Measurements from ENCODE around the gene TXNDC16. TPM values are rescaled to one million over a fixed set of nuclear protein-coding genes. Genes with fewer than 3 reads are reported as not detected.

Gene TXNDC16
- total RNA-seq, 4 donors from 2014 or later = 1.5 to 6.1 (median 4.3) TPM

DNA sequence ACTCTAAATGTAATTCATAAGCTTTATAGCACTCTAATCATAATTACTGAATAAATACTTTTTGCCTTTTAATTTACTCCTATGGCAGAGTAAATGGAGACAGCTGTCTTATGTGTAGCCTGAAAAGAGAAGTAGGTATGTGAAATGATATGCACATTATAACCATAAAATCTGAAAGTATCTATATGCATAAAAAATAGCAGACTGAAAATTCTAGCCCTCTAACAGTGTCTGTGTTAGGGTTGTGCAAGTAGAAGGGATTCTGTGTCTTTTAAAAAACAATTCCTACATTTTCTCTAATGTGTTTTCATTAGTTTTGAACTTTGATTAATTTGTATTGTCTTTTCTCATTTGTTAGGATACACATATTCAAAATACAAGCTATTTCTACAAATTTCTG is 94.9 kb downstream of the TXNDC16 start:
- H3K9me3 ChIP-seq = peaks cover 0 to 11% (median 7%) of the 10 kb centered on the region in 3 donors
- H3K4me1 ChIP-seq = peaks cover 0 to 12% (median 6%) of the 10 kb centered on the region in 3 donors
- no peak overlapping the region for H3K27ac ChIP-seq
- no peaks in the 10 kb centered on the region for H3K27me3 ChIP-seq
- intact Hi-C loops (cut with DNase I) = no loop called here
- DNase-seq = no peak
- peaks cover 0 to 33% (median 0%) of the 10 kb centered on the region in 3 donors for H3K36me3 ChIP-seq
- no peak overlapping the region for H3K4me3 ChIP-seq
- TF ChIP-seq POLR2A (IDR thresholded peaks at IDR 0.05) = no peak
- TF ChIP-seq, protein P1, sequence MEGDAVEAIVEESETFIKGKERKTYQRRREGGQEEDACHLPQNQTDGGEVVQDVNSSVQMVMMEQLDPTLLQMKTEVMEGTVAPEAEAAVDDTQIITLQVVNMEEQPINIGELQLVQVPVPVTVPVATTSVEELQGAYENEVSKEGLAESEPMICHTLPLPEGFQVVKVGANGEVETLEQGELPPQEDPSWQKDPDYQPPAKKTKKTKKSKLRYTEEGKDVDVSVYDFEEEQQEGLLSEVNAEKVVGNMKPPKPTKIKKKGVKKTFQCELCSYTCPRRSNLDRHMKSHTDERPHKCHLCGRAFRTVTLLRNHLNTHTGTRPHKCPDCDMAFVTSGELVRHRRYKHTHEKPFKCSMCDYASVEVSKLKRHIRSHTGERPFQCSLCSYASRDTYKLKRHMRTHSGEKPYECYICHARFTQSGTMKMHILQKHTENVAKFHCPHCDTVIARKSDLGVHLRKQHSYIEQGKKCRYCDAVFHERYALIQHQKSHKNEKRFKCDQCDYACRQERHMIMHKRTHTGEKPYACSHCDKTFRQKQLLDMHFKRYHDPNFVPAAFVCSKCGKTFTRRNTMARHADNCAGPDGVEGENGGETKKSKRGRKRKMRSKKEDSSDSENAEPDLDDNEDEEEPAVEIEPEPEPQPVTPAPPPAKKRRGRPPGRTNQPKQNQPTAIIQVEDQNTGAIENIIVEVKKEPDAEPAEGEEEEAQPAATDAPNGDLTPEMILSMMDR (IDR thresholded peaks at IDR 0.05) = no peak

DNA sequence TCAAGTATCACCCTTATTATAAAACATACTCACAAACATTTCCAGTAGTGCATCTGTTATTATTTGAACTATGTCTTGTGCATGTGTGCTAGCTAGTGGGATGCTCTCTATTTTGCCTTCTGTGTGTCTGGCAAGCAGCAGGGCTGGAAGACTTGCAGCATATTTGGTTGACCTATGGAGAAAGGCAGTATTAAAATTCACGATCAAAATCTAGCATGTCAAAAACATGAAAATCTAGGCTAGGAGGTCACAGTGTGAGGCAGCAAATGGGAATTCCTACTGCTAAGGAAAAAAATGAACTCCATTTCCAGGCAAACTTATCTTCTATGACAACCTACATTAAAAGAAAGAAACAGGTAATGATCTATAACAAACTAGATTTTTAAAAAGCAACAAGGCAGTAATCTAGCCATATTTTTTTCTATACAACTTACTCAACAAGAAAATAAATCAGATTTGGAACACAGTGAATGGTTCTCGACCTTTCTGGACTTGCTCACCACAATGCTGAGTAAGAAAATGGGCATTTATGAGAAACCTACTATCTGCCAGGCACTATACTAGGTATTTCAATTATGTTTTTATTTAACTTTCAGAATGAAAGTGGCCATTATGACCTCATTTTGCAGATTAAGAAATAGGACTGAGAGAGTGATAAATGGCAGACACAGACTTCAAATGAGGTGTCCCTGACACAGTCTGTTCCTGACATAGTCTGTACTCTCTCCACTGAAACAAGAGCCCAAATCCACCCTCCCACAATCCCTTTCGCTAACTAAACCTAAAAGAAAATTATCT is 96.8 kb downstream of the TXNDC16 start:
- Histone ChIP-seq H3K27ac (no peak overlapping the region), H3K36me3 (peaks cover 0 to 31% (median 0%) of the 10 kb centered on the region in 3 donors), H3K27me3 (no peaks in the 10 kb centered on the region), H3K9me3 (no peaks in the 10 kb centered on the region), H3K4me1 (peaks cover 0 to 12% (median 6%) of the 10 kb centered on the region in 3 donors), H3K4me3 (no peak overlapping the region)
- TF ChIP-seq, protein P1 (IDR thresholded peaks at IDR 0.05) = no peak
- TF ChIP-seq POLR2A (IDR thresholded peaks at IDR 0.05) = no peak
- intact Hi-C loops (cut with DNase I) = no loop called here
- 82 to 83% methylated on average over 3 of the region's 3 CpGs for WGBS, 2 donors
- DNase-seq = no peak

DNA sequence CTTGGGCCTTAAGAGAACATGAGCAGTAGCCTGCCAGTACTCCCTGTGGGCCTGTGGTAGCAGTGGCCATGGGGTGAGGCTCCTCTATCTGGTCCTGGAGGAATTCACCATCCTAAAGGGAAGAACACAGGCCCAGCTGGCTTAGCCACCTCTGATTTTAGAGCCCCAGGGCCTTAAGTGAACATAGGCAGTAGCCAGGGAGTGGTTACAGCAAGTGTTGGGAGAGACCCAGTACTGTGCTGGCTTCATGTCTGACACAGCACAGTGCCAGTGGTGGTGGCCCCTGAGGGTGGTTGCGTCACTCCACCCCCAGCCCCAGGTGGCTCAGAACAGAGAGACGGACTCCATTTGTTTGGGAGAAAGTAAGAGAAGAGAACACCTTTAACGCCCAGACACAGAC is 105.1 kb downstream of the TXNDC16 start:
- H3K27ac ChIP-seq = no peak overlapping the region
- intact Hi-C loops (cut with DNase I) = no loop called here
- no peaks in the 10 kb centered on the region for H3K9me3 ChIP-seq
- peaks cover 0 to 20% (median 5%) of the 10 kb centered on the region in 3 donors for H3K36me3 ChIP-seq
- TF ChIP-seq, protein P1 (IDR thresholded peaks at IDR 0.05) = no peak
- no peak for TF ChIP-seq POLR2A (IDR thresholded peaks at IDR 0.05)
- WGBS, 2 donors = 96 to 100% methylated on average over 3 of the region's 3 CpGs
- H3K4me3 ChIP-seq = no peak overlapping the region
- H3K27me3 ChIP-seq = no peaks in the 10 kb centered on the region
- H3K4me1 ChIP-seq = no peaks in the 10 kb centered on the region
- DNase-seq = no peak

DNA sequence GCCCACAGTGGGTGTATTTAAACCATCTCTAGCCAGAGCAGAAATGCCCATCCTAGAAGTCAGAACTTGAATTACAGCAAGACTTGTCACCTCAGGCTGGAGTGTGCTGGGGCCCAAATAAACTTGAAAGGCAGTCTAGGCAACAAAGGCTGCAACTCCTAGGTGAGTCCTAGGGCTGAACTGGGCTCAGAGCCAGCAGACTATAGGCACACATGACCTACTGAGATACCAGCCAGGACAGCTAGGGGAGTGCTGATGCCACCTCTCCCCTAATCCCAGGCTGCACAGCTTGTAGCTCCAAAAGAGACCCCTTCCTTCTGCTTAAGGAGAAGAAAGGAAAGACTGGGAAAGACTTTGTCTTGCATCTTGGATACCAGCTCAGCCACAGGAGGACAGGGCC is 106.0 kb downstream of the TXNDC16 start:
- Histone ChIP-seq H3K36me3 (peaks cover 0 to 19% (median 5%) of the 10 kb centered on the region in 3 donors), H3K27ac (no peak overlapping the region), H3K27me3 (no peaks in the 10 kb centered on the region), H3K4me1 (no peaks in the 10 kb centered on the region), H3K9me3 (no peaks in the 10 kb centered on the region), H3K4me3 (no peak overlapping the region)
- TF ChIP-seq POLR2A (IDR thresholded peaks at IDR 0.05) = no peak
- TF ChIP-seq, protein P1 (IDR thresholded peaks at IDR 0.05) = no peak
- DNase-seq = no peak
- intact Hi-C loops (cut with DNase I) = no loop called here

DNA sequence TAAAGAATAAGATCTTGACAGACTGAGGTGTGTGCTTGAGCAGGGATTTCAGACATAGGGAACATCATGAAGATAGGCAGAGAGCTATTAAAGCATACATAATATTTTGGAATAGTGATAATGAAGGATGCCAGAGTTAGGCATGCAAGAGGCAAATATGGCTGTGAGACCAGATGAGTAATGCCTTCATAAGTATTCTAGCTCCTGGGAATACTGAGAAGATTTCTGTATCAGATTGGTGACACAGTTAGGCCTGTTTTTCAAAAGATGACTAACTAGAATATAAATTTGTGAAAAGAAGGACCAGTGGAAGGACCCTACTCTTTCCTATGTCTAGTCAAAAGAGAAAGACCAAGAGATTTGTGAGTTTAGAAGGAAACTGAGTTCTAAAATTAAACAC is 108.8 kb downstream of the TXNDC16 start:
- Histone ChIP-seq H3K27ac (no peak overlapping the region), H3K36me3 (peaks cover 0 to 23% (median 5%) of the 10 kb centered on the region in 3 donors), H3K4me1 (no peaks in the 10 kb centered on the region), H3K4me3 (no peak overlapping the region), H3K9me3 (no peaks in the 10 kb centered on the region), H3K27me3 (no peaks in the 10 kb centered on the region)
- intact Hi-C loops (cut with DNase I) = no loop called here
- TF ChIP-seq, protein P1 (IDR thresholded peaks at IDR 0.05) = no peak
- TF ChIP-seq POLR2A (IDR thresholded peaks at IDR 0.05) = no peak
- no peak for DNase-seq
